H7 (cell line): Measurements from ENCODE around the gene MRPL53. TPM values are rescaled to one million over a fixed set of nuclear protein-coding genes. Genes with fewer than 3 reads are reported as not detected.
A peak's percentile ranks its signal among the peaks of the same experiment; 100 is the strongest.
"Not testable (repeated sequence)": the region's sequence is repeated elsewhere in the genome, so short reads cannot be mapped to it uniquely, and the experiment has no call there.

Experiments
- DNase-seq: peaks from one replicate; pipeline ENCODE4 v3.0.0; 2012
- H3K27me3 ChIP-seq: 2 replicates; pipeline ENCODE4 v1.6.0; 2011; ENCODE audit warnings: mild to moderate bottlenecking, low read length; ENCODE audit not compliant: control insufficient read depth, insufficient read depth
- H3K36me3 ChIP-seq: replicated peaks from 2 replicates; pipeline ENCODE4 v1.5.1; 2011; ENCODE audit warnings: low read length; ENCODE audit not compliant: control insufficient read depth, insufficient read depth
- H3K4me3 ChIP-seq: 2 replicates; pipeline ENCODE4 v1.5.1; 2011; ENCODE audit warnings: low read depth, mild to moderate bottlenecking, control low read depth, low read length, moderate library complexity; ENCODE audit not compliant: insufficient read depth
- total RNA-seq: library from RNA; depleted of rRNA; stranded (reverse); fragments of >200 nt; shearing (Covaris generic); gene quantifications from 2 replicates; pipeline ENCODE4 v1.2.3, GENCODE V29; 2014

MRPL53 gene
- total RNA-seq, 1 experiment from 2014 or later: 25.9 TPM

GRCh38 chr2:74457129-74457548, 15.3 kb downstream of the MRPL53 start:
- no peaks in the 10 kb centered on the region for H3K27me3 ChIP-seq
- no peak for DNase-seq
- H3K4me3 ChIP-seq: peak overlapping the region; percentile 73
- no peaks in the 10 kb centered on the region for H3K36me3 ChIP-seq

DNA sequence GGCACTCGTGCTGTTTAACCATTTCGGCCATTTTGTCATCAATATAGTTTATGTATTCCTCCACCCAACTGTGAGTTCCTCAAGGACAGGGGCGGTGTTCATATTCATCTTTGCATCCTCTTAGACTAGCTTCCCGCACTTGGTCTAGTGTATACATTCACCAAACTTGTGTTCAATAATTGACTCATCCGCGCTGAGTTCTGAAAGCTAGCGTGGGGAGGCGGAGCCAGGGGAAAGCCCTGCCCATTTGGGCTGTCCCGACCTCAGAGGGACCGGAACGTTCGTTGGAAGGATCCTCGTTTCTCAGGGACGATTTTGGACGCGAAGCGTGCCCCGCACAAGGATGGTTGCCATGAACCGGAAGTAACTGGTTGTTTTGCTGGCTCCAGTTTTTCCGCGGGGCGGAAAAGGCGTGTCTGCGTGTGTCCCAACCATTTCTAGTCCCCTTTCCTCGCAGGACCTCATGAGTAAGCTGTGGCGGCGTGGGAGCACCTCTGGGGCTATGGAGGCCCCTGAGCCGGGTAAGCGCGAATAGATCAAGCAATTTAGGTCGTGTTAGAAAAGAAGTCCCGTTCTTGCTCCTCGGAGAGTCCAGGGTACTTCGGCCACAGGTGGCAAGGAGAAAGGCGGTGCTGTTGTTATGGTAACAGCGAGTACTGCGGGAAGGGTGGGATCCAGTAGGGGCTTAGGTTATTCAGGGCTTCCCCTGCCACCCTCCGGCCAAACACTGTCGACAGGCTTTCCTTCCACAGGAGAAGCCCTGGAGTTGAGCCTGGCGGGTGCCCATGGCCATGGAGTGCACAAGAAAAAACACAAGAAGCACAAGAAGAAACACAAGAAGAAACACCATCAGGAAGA, 17.6 kb downstream of the MRPL53 start, which contains the start of gene INO80B:
Gene INO80B, plus strand, starts transcription at position 434 of the 858 bp plus-strand sequence. Its CDS starts 30 bp downstream, at position 464.
- H3K36me3 ChIP-seq: no peaks in the 10 kb centered on the region
- H3K27me3 ChIP-seq: no peaks in the 10 kb centered on the region
- DNase-seq: peak; percentile 87
- peak within 1 kb of the TSS; percentile 59 for H3K4me3 ChIP-seq

DNA sequence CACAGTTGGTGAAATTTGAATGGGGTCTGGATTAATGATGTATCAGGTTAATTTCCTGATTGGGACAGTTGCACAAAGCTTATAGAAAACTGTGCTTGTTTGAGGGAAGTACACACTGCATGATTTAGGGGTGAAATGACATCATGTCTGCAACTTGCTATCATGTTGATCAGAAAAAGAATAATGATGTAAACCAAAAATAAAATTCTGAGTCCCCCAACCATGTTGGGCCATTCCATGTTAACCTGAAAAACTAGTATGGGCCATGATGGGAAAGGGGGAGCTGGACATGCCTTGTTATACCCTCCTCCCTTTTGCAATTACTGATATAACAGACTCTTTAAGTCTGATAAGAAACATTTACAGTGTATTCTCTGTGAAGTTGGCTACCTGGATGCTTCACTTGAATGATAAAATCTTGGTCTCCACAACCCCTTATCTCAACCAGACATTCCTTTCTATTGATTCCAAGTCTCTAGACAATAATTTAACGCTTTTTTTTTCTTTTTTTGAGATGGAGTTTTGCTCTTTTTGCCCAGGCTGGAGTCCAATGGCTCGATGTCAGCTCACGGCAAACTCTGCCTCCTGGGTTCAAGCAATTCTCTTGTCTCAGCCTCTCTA, 21.8 kb downstream of the MRPL53 start:
- no peaks in the 10 kb centered on the region for H3K36me3 ChIP-seq
- no peak for DNase-seq
- no peak overlapping the region for H3K4me3 ChIP-seq
- no peaks in the 10 kb centered on the region for H3K27me3 ChIP-seq

DNA sequence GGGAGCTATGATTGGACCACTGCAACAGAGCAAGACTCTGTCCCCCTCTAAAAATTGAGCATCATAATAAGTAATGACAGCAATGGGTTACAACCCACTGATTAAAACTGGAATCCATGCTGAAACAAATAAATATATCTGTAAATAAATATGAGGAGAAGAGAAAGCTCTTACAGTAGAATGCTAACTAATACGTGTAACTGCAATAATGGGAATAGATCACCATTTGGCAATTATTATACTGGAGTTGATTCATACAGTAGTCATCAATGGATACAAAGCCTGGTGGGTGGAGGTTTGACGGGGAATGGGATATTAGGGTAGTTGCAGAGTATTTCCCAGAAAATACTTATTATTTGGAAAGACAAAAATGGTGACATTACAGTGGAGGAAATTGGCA, 23.7 kb downstream of the MRPL53 start:
- no peak for DNase-seq
- H3K27me3 ChIP-seq: no peaks in the 10 kb centered on the region; the same call in 1 of the 2 replicates
- no peak overlapping the region for H3K4me3 ChIP-seq
- H3K36me3 ChIP-seq: no peaks in the 10 kb centered on the region

GRCh38 chr2:74447230-74447999, 25.1 kb downstream of the MRPL53 start:
- H3K4me3 ChIP-seq: no peak overlapping the region
- peak; percentile 8 for DNase-seq
- no peaks in the 10 kb centered on the region; the same call in 1 of the 2 replicates for H3K27me3 ChIP-seq
- H3K36me3 ChIP-seq: no peaks in the 10 kb centered on the region

GRCh38 chr2:74444498-74445318, 27.8 kb downstream of the MRPL53 start:
- Histone ChIP-seq H3K4me3 (no peak overlapping the region), H3K36me3 (no peaks in the 10 kb centered on the region), H3K27me3 (no peaks in the 10 kb centered on the region; the same call in 1 of the 2 replicates)
- DNase-seq: no peak

GRCh38 chr2:74442483-74443297, 29.8 kb downstream of the MRPL53 start:
- DNase-seq, H3K27me3 ChIP-seq, H3K36me3 ChIP-seq: not testable (repeated sequence)
- H3K4me3 ChIP-seq: peak overlapping the region; percentile 98

- Histone ChIP-seq H3K27me3 (no peaks in the 10 kb centered on the region; the same call in 1 of the 2 replicates), H3K36me3 (peaks cover 2% of the 10 kb centered on the region), H3K4me3 (peak within 1 kb of the TSS; percentile 98)
- peak; percentile 97 for DNase-seq
Observed at GRCh38 chr2:74441690-74442482, 30.6 kb downstream of the MRPL53 start, which contains the start of gene RTKN. Gene RTKN (minus strand): TSS chr2:74441937. CDS start chr2:74441816, 121 bp downstream.

DNA sequence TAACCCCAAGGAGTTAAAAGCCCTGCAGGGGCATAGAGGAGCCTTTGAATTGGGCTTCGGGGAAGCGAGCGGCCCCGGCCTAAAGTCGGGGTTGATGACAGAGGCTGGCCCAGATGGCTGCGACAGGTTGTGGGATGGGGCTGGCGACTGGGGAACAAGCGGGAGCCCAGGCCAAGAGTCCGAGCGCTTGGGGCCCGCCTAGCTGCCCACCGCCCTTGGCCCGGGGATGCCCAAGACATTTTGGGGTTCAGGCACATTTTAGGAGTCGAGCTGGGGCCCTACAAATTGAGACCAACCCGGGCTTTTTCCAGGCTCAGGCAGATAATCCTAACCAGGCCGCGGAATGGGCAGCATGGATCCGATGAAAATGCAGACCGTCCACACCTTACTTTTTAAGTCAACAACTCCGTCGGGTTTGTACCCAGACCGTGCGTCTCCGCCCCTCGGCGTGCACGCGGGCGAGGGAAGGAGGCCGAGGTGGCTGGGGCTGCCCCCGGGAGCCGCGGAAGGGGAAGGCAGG, 31.2 kb downstream of the MRPL53 start:
- Histone ChIP-seq H3K4me3 (peak overlapping the region; percentile 98), H3K27me3 (no peaks in the 10 kb centered on the region; the same call in 1 of the 2 replicates), H3K36me3 (peaks cover 2% of the 10 kb centered on the region)
- DNase-seq: peak; percentile 76

DNA sequence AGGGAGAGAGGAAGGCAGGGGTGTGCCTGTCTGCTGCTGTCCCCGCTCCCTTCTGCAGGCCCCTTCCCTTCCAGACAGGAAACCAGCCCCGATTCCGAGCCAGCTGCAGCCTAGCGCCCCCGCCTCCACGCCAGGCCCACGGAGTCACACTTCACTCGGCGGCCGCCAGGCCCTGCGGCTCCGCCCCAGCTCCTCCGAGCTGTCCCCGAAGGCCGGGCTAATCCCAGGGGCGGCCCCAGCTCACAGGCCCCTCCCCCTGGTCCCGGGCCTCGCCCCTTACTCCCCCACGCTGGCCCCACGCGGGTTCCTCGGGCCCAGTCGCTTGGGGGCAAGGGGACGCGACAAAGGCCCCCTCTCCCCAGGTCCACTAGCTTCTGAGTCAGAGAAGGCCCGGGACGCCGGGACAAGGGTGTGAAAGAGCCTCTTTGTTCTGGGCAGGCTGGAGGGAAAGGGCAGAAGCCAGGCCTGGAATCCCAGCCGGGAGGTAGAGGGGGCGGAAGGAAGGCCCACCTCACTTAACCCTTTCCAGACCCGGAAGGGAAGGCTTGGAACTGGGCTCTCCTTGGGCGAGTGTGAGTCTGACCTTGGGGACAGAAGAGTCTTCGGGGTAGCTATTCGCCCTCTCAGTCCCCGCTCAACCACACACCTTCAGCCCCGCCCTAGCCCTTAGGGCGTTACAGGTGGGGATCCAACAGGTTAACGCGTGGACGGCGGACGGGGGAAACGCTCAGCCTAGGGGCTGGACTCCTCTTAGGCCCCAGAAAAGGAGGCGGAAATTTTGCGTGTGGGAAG, 31.9 kb downstream of the MRPL53 start:
- H3K27me3 ChIP-seq: no peaks in the 10 kb centered on the region; the same call in 1 of the 2 replicates
- peak overlapping the region; percentile 98 for H3K4me3 ChIP-seq
- H3K36me3 ChIP-seq: peaks cover 2% of the 10 kb centered on the region
- peak; percentile 99 for DNase-seq

- no peaks in the 10 kb centered on the region; the same call in 1 of the 2 replicates for H3K27me3 ChIP-seq
- peak overlapping the region; percentile 98 for H3K4me3 ChIP-seq
- peaks cover 2% of the 10 kb centered on the region for H3K36me3 ChIP-seq
- DNase-seq: peak; percentile 69
Observed at GRCh38 chr2:74439803-74440377, 32.6 kb downstream of the MRPL53 start.
